NCI-H1930 (cell line): ENCODE results near the gene TRAM2.

Experiments
- DNase-seq, 2 experiments: peaks; one replicate each; lab custom pipeline; 2025; lab: John Stamatoyannopoulos, UW

The TRAM2 gene

GRCh38 chr6:52545406-52546119, 31.3 kb downstream of the TRAM2 start:
- DNase-seq = no peak

GRCh38 chr6:52544602-52545405, 32.1 kb downstream of the TRAM2 start:
- no peak for DNase-seq

GRCh38 chr6:52543729-52544601, 32.9 kb downstream of the TRAM2 start:
- no peak for DNase-seq

DNA sequence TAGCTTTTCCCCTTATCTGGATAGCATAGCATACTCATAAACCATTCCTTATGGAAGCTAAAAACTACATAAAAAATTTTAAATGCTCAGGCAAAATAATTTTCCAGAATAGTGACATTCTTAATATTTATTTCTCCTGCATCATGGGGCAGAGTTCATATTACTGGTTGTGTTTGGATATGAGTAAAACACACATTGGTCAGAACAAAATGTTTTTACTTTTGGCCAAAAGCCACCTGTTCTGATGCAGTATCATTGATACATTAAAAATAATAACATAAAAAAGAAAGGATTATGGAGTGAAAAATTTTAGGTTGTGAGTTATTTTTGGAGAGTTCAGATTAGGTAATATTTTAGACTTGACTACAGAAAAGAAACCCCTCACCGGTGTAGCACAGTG, 33.6 kb downstream of the TRAM2 start:
- DNase-seq = no peak

GRCh38 chr6:52541135-52541534, 35.7 kb downstream of the TRAM2 start:
- no peak for DNase-seq

- no peak for DNase-seq
Measured at GRCh38 chr6:52540286-52540902, 36.5 kb downstream of the TRAM2 start.

DNA sequence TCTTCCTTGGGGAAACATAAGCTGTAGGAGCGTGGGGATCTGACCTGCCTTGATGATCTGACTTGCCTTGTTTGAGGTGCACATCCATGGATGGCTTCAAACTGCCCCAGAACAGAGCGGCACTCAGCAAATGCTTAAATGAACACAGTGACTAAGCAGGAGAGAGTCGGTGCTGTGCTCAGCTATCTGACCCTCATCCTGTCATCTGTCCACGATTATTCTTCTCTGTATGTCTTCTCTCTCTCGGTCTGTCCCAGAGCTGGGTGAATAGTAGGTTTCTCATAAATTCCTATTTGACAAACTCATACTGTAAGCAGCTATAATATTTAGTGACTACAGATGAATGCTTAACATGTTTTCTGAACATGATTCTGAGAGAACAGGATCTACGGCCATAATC, 37.3 kb downstream of the TRAM2 start:
- DNase-seq = no peak

- no peak for DNase-seq
Measured at GRCh38 chr6:52538901-52539354, 37.9 kb downstream of the TRAM2 start.

DNA sequence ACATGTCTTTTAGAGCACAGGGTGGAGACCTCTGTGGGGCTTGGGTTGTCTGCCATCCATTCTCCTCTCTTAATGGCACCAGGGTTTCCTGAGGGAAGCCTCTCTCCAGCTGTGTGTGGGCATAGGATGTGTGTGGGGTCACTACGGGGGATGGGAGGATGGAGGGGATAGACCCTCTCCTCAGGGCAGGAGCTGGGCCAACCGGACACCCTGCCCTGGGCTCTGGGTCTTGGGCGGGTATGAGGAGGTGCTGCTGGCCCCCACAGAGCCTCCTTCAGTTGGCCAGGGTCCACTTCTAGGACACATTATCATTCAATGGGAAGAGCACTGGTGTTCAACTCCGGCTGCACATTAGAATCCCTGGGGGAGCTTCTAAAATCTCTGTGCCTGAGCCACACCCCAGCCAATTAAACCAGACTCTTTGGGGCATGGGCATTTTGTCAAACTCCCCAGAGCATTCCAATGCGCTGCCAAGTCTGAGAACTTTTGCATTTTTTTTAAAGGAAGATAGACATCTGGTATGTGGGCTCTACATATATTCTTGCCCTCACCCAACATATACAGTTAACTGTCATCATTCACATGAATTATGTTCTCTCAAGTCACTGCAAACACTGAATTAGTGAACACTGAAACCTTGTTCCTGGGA, 38.5 kb downstream of the TRAM2 start:
- no peak for DNase-seq

DNA sequence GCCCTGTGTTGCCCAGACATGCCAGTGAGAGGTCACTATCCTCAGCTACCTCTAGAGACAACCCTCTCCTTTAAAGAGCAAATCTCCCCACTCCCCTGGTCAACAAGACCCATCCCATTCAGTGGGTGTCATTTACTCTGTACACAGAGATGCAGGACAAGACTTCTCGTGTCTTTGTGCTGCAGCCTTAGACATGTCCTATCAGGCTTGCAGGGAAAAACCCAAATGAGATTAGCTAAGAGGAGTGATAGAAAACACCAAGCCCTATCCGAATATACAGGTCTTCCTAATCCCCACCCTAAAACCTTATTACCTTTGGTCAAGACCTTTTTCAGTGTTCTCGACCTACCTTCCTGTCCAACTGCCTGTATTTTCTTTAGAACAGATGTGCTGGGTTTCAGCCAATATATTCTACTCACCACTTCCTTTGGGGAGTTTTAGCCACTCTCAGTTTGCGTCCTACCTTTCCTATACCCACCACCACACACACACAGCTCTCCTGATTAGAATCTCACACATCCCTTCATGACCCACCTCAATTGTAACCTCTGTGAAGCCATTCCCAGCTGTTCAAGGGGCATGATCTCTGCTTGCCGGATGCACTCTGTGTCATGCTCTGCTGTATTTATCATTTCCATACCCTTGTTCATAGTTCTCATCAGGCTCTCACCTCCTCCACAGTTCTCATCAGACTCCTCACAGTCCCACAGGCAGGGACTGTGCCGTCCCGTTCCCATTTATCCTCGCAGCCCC, 39.7 kb downstream of the TRAM2 start:
- DNase-seq = no peak

GRCh38 chr6:52536424-52536916, 40.4 kb downstream of the TRAM2 start:
- no peak for DNase-seq

DNA sequence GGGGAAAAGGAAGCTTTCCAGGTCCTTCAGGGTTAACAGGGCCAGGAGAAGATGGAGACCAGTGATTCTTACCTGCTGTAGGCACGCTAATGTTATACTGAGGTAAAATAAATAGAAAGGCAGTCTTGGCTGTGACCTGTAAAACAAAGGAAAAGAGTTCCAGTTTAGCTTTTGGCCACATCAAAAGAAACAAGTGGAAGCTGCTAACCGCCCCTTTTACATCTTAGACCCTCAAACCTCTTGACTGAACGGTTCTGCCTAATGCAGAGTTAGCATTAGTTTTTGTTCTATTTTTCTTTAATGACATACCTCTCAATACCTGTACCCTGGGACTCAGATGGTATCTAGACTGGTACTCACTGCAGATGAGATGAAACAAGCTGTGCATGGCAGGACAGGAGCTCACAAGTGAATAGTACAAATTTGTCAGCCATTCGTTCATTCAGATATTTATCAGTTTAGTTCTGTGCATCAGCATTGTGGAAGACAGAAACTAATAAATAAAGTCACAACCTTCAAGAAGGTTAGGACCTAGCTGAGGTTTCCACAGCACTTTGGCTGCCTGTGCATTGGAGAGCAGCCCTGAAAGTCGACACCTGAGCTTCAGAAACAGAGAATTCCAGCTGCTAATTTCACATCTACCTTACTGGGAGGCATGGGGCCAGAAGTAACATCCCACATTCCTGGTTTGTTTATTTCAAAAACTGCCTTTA, 41.0 kb downstream of the TRAM2 start:
- DNase-seq = no peak

GRCh38 chr6:52534966-52535390, 41.9 kb downstream of the TRAM2 start:
- no peak for DNase-seq

DNA sequence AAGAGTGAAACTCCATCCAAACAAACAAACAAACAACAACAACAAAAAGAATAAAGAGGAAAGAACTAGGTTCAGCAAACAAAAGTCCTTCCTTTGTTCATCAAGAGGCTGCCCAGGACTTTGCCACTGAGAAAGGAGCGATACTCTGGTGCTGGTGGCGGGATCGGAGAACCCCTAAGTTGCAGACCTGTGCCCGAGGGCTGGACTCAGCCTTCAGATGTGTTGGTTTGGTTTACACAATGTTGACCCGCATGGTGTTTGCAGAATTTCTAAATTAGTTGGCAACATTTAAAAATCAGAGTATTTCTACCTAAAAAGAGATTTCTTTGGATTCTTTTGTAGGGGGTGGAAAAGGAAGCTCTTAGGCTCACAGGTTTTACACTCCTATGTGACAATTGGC, 42.5 kb downstream of the TRAM2 start:
- DNase-seq = no peak

GRCh38 chr6:52533491-52533890, 43.4 kb downstream of the TRAM2 start:
- DNase-seq = no peak

DNA sequence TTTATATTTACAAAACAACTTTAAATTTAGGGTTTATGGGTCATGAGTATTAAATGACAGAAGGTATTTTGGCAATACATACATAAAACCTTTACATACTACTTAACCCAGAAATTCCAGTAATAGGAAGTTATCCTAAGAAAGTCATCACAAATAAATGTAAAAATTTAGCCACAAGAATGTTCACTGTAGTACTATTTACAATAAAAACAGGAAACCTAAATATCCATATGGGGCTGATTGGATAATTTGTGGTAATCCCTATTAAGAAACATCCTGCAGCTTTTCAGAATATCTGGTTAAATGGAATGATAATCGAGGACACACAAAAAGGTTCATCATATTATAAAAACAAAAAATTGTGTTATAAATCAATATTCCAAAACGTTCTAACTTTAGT, 44.4 kb downstream of the TRAM2 start:
- no peak for DNase-seq

DNA sequence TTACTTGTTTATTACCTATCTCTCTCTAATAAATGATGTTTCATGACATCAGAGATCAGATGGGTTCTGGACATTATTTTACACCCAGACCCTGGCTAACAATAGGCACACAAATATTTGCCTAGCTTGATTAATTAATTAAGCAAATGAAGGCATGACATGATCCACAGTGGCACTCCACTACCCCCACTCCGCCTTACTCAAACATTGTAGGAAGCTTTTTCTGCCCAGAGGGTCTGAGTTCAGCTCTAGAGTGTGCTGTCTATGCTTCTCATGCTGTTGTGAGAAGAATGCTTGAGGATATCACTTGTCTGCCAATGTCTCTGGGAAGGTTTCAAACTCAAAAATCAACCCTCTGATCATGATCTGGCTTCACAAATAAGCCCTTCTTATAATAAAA, 45.0 kb downstream of the TRAM2 start:
- DNase-seq = no peak

DNA sequence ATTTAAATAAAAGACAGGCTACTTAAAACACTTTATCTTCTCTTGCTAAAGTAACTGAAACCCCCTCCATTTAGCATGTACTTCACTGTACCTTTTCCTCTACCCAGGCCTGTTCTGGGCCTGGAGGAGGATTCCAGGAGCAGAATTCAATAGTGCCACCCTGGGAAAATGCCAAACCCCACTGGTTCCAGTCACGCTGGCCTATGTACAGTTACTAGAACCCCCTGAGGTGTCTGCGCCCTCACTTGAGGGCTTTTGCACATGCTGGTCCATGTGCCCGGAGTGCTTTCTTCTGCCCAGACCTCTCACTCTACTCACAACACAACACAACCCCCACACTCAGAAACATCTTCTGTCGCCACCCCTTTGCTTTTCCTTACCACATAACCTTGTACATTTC, 45.5 kb downstream of the TRAM2 start:
- no peak for DNase-seq

- DNase-seq = no peak
Measured at GRCh38 chr6:52530351-52530750, 46.5 kb downstream of the TRAM2 start.

GRCh38 chr6:52529311-52529710, 47.5 kb downstream of the TRAM2 start:
- no peak for DNase-seq
